K562 (cell line): ENCODE measurements around the gene CTTNBP2. TPM values are rescaled to one million over a fixed set of nuclear protein-coding genes. Genes with fewer than 3 reads are reported as not detected.

ENCODE experiments used
- BRD9 ChIP-seq: fragments of 450-650 bp; IDR thresholded peaks from 2 replicates; pipeline ENCODE4 v1.6.1; 2018; ENCODE audit warnings: low read depth; ENCODE audit not compliant: partially characterized antibody
- CREBBP ChIP-seq: IDR thresholded peaks from one replicate; pipeline ENCODE4 v1.6.1; 2012; ENCODE audit warnings: low read depth, mild to moderate bottlenecking, control low read depth, inconsistent platforms, low read length
- HDAC2 ChIP-seq: fragments of 450-650 bp; IDR thresholded peaks from 2 replicates; pipeline ENCODE4 v1.6.1; 2016; ENCODE audit warnings: mild to moderate bottlenecking
- MECOM ChIP-seq: fragments of 250-450 bp; sonication (Bioruptor Pico); IDR thresholded peaks from 2 replicates; pipeline ENCODE4 v1.8.0; 2022; ENCODE audit warnings: inconsistent platforms
- SMARCA4 ChIP-seq: fragments of 450-650 bp; IDR thresholded peaks from 2 replicates; pipeline ENCODE4 v1.6.1; 2016
- THRAP3 ChIP-seq: fragments of 450-650 bp; IDR thresholded peaks from 2 replicates; pipeline ENCODE4 v1.6.1; 2016; ENCODE audit warnings: mild to moderate bottlenecking, inconsistent platforms, borderline replicate concordance
- ZNF143 ChIP-seq: sonication (generic); formaldehyde crosslinking; IDR thresholded peaks from 2 replicates; pipeline ENCODE4 v1.9.0; 2022; ENCODE audit warnings: mild to moderate bottlenecking, missing genetic modification reagents
- ZNF444 ChIP-seq: fragments of 250-450 bp; sonication (Bioruptor Pico); IDR thresholded peaks from 2 replicates; pipeline ENCODE4 v1.4.0; 2020; ENCODE audit warnings: mild to moderate bottlenecking, moderate library complexity
- polyA plus RNA-seq, 8 experiments: library from polyadenylated mRNA; depleted of rRNA in 4 of 8; stranded (reverse) in 5 of 8; unstranded in 3 of 8; fragments of >200 nt; fragmentation: Nextera tagmentation in 2 of 8; fragmentation: Illumina TruSeq in 1 of 8; extraction: Ambion mirVana in 2 of 8; extraction: Trizol in 1 of 8; gene quantifications; 2 replicates each; pipeline versions ENCODE4 v1.2.1 to v1.2.3, GENCODE V29; 2011 to 2014; ENCODE audit warnings: inconsistent platforms in 1 of 8, missing spikeins in 1 of 8
- total RNA-seq, 7 experiments: library from RNA; depleted of rRNA in 6 of 7; stranded (reverse); fragments of >200 nt in 6 of 7; fragmentation: Illumina TruSeq in 2 of 7; extraction: Trizol in 2 of 7; gene quantifications; 2 replicates each; pipeline versions ENCODE4 v1.2.1 to v1.2.3, GENCODE V29; 2011 to 2021; ENCODE audit warnings: low replicate concordance in 1 of 7
- TF ChIP-seq, protein P1 (sequence below): IDR thresholded peaks from 3 replicates; pipeline ENCODE4 v1.6.1; 2011; ENCODE audit warnings: borderline replicate concordance, mild to moderate bottlenecking, moderate library complexity; ENCODE audit not compliant: insufficient read length; ENCODE audit errors: extremely low read depth
- TF ChIP-seq, protein P2 (sequence below), 2 experiments: fragments of 450-650 bp; IDR thresholded peaks; 2 replicates each; pipeline ENCODE4 v1.6.1; 2016; ENCODE audit warnings: mild to moderate bottlenecking in 2 of 2, borderline replicate concordance in 1 of 2, low read depth in 1 of 2, moderate library complexity in 1 of 2
- TF ChIP-seq, protein P3 (sequence below): IDR thresholded peaks from 2 replicates; pipeline ENCODE4 v1.6.1; 2012; ENCODE audit warnings: low read depth, low read length, improper control_type of control experiment, borderline replicate concordance
- TF ChIP-seq, protein P4 (sequence below): fragments of 450-650 bp; formaldehyde crosslinking; IDR thresholded peaks from 2 replicates; pipeline ENCODE4 v1.4.0; 2022; ENCODE audit warnings: mild to moderate bottlenecking, moderate library complexity

Gene CTTNBP2
- total and polyA plus RNA-seq, 9 of the 15 experiments (the other 6 are each of a cell fraction or from before 2014, with no cell fraction given): 0.05 TPM; not detected in 8

DNA sequence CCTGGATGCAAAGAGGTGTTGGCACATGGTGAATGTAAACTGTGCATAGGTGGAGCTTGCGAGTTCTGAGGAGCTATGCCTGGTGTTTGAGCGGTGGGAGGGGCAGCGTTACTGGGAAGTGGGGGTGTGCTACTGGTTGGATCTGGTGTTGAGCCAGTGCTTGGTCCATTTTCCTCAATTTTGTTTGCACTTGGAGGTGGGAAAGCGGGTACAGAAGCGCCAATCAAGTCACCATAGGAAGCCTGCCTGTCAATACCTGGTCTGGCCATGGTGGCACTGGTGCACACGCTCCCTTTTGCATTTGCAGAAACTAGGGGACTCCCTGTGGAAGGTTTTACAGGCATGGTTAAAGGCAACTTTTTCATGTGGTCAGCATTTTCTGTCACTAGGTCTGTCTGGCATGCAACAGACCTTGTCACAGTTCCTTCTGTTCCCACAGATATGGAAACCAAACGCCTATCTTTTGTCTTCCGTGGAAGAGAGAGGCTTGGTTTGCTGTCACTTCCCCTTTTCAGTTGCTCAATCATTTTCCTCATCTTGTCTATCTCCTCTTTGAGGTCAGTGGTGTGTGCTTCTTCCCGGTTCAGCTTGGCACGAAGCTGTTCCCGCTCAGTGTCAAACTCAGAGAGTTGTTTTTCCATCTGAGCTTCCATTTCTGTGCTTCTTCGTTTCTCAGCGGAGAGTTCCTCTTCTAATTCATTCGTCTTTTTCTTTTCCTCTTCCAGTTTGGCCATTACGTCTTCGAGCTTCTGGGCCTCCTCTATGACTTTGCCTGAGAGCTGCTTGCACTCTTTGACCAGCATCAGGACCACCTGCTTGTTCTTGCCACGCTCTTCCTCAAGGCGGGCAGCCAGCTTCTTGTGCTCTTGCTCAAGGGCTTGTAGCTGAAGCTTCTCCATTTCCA is 81.1 kb downstream of the CTTNBP2 start (continued):
- TF ChIP-seq, protein P1, sequence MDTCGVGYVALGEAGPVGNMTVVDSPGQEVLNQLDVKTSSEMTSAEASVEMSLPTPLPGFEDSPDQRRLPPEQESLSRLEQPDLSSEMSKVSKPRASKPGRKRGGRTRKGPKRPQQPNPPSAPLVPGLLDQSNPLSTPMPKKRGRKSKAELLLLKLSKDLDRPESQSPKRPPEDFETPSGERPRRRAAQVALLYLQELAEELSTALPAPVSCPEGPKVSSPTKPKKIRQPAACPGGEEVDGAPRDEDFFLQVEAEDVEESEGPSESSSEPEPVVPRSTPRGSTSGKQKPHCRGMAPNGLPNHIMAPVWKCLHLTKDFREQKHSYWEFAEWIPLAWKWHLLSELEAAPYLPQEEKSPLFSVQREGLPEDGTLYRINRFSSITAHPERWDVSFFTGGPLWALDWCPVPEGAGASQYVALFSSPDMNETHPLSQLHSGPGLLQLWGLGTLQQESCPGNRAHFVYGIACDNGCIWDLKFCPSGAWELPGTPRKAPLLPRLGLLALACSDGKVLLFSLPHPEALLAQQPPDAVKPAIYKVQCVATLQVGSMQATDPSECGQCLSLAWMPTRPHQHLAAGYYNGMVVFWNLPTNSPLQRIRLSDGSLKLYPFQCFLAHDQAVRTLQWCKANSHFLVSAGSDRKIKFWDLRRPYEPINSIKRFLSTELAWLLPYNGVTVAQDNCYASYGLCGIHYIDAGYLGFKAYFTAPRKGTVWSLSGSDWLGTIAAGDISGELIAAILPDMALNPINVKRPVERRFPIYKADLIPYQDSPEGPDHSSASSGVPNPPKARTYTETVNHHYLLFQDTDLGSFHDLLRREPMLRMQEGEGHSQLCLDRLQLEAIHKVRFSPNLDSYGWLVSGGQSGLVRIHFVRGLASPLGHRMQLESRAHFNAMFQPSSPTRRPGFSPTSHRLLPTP: no peak
- TF ChIP-seq HDAC2 (peak; percentile 98), MECOM (peak; percentile 97), CREBBP (no peak), ZNF444 (CRISPR knock-in tag) (no peak; the same call in 1 of the 2 replicates), ZNF143 (CRISPR knock-in tag) (no peak), BRD9 (no peak), SMARCA4 (peak; percentile 99), THRAP3 (no peak)
- TF ChIP-seq, protein P2, sequence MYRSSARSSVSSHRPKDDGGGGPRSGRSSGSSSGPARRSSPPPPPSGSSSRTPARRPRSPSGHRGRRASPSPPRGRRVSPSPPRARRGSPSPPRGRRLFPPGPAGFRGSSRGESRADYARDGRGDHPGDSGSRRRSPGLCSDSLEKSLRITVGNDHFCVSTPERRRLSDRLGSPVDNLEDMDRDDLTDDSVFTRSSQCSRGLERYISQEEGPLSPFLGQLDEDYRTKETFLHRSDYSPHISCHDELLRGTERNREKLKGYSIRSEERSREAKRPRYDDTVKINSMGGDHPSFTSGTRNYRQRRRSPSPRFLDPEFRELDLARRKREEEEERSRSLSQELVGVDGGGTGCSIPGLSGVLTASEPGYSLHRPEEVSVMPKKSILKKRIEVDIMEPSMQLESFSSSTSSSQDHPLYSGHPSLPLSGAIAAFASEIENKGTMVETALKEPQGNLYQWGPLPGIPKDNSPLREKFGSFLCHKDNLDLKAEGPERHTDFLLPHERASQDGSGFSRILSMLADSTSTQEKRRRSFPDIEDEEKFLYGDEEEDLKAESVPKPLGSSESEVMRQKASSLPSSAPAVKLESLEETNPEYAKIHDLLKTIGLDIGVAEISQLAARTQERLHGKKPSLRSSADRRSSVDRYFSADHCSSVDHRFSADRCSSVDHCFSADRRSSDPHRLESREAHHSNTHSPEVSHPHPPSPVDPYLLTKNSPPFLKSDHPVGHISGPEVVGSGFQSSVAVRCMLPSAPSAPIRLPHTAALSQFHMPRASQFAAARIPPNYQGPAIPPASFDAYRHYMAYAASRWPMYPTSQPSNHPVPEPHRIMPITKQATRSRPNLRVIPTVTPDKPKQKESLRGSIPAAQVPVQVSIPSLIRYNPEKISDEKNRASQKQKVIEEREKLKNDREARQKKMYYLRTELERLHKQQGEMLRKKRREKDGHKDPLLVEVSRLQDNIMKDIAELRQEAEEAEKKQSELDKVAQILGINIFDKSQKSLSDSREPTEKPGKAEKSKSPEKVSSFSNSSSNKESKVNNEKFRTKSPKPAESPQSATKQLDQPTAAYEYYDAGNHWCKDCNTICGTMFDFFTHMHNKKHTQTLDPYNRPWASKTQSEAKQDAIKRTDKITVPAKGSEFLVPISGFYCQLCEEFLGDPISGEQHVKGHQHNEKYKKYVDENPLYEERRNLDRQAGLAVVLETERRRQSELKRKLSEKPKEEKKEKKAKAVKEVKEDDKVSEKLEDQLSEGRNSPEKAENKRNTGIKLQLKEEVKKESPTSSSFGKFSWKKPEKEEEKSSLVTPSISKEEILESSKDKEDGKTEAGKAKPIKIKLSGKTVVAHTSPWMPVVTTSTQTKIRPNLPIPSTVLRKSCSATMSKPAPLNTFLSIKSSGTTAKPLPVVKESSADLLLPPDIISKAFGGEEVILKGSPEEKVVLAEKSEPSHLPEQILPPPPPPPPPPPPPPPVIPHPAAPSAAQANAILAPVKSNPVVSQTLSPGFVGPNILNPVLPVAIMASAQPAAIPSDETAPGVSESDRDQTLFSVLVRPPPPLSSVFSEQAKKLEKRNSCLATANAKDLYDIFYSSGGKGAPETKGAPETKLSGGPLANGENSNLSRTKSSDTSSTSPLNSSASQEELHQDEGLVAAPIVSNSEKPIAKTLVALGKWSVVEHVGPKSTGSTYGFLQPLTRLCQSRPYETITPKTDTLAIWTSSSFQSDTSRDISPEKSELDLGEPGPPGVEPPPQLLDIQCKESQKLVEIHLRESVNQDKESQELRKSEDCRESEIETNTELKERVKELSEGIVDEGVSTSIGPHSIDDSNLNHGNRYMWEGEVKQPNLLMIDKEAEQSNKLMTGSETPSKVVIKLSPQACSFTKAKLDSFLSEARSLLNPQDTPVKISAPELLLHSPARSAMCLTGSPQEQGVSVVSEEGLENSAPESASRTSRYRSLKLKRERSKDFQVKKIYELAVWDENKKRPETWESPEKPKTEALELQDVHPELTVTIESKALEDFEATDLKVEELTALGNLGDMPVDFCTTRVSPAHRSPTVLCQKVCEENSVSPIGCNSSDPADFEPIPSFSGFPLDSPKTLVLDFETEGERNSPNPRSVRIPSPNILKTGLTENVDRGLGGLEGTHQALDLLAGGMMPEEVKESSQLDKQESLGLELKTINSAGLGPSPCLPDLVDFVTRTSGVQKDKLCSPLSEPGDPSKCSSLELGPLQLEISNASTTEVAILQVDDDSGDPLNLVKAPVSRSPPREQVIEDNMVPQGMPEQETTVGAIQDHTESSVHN (IDR thresholded peaks at IDR 0.05; ENCODE audit: borderline replicate concordance in 1 of 2, low read depth in 1 of 2): peak in 1 of 2 experiments; percentile 82; a peak in 2 of 4 replicates
- TF ChIP-seq, protein P3, sequence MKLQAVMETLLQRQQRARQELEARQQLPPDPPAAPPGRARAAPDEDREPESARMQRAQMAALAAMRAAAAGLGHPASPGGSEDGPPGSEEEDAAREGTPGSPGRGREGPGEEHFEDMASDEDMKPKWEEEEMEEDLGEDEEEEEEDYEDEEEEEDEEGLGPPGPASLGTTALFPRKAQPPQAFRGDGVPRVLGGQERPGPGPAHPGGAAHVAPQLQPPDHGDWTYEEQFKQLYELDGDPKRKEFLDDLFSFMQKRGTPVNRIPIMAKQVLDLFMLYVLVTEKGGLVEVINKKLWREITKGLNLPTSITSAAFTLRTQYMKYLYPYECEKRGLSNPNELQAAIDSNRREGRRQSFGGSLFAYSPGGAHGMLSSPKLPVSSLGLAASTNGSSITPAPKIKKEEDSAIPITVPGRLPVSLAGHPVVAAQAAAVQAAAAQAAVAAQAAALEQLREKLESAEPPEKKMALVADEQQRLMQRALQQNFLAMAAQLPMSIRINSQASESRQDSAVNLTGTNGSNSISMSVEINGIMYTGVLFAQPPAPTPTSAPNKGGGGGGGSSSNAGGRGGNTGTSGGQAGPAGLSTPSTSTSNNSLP: 0 out of 2 replicates have a peak, but pooled peaks have one; percentile 69
- TF ChIP-seq, protein P4, sequence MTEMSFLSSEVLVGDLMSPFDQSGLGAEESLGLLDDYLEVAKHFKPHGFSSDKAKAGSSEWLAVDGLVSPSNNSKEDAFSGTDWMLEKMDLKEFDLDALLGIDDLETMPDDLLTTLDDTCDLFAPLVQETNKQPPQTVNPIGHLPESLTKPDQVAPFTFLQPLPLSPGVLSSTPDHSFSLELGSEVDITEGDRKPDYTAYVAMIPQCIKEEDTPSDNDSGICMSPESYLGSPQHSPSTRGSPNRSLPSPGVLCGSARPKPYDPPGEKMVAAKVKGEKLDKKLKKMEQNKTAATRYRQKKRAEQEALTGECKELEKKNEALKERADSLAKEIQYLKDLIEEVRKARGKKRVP (CRISPR knock-in tag): peak; percentile 84
